Subcutaneous abdominal adipose tissue (tissue), 5 donors: ENCODE data around the gene DKK3.

Source experiments
- H3K27ac ChIP-seq: one replicate; pipeline ENCODE4 v1.7.0; 2013; ENCODE audit warnings: low read depth, mild to moderate bottlenecking, inconsistent platforms, low read length, moderate library complexity
- H3K27me3 ChIP-seq, 5 donors: one replicate each; pipeline ENCODE4 v1.7.0; 2013; ENCODE audit warnings: low read length in 5 of 5, inconsistent platforms in 1 of 5; ENCODE audit not compliant: control insufficient read depth in 5 of 5, insufficient read depth in 4 of 5
- H3K36me3 ChIP-seq, 5 donors: one replicate each; pipeline ENCODE4 v1.7.0; 2013; ENCODE audit warnings: low read length in 5 of 5; ENCODE audit not compliant: control insufficient read depth in 5 of 5, insufficient read depth in 5 of 5
- H3K4me1 ChIP-seq, 5 donors: one replicate each; pipeline ENCODE4 v1.7.0; 2013; ENCODE audit warnings: low read length in 5 of 5, mild to moderate bottlenecking in 3 of 5, moderate library complexity in 1 of 5; ENCODE audit not compliant: control insufficient read depth in 5 of 5, insufficient read depth in 5 of 5
- H3K4me3 ChIP-seq, 5 donors: one replicate each; pipeline ENCODE4 v1.7.0; 2013; ENCODE audit warnings: low read length in 5 of 5, low read depth in 1 of 5
- H3K9ac ChIP-seq, 5 donors: one replicate each; pipeline ENCODE4 v1.7.0; 2013; ENCODE audit warnings: low read length in 5 of 5, mild to moderate bottlenecking in 4 of 5, moderate library complexity in 3 of 5
- H3K9me3 ChIP-seq, 5 donors: one replicate each; pipeline ENCODE4 v1.7.0; 2013; ENCODE audit warnings: low read length in 5 of 5; ENCODE audit not compliant: control insufficient read depth in 5 of 5
- donor health status: healthy.
- donor health status: healthy.
- donor health status: healthy.
- donor health status: healthy.
- donor health status: healthy.

Gene DKK3

DNA sequence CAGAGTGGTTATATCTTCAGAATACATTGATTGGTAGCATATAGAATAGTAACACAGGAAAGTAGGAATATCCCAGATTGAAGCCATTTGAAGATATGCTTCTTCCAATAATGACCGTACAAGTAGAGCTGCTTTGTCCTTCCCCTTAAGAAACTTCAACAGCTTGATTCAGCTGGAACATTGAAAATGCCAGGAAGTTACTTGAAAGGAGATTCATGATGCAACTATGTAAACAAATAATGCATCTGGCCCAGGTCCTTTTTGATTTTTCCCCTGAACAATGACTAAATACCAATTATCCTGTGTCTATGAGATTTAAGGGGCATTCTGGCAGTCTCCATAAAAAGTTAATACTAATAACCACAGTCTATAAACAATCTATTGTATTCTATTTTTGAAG, 3.0 kb downstream of the DKK3 start:
- no peak overlapping the region for H3K4me3 ChIP-seq
- no peak overlapping the region for H3K27ac ChIP-seq
- no peaks in the 10 kb centered on the region for H3K36me3 ChIP-seq
- no peak overlapping the region for H3K9ac ChIP-seq
- H3K4me1 ChIP-seq, result peaks cover 2 to 13% (median 10%) of the 10 kb centered on the region in 5 donors
- H3K27me3 ChIP-seq, result peaks cover 14 to 41% (median 35%) of the 10 kb centered on the region in 5 donors
- H3K9me3 ChIP-seq, result no peaks in the 10 kb centered on the region

DNA sequence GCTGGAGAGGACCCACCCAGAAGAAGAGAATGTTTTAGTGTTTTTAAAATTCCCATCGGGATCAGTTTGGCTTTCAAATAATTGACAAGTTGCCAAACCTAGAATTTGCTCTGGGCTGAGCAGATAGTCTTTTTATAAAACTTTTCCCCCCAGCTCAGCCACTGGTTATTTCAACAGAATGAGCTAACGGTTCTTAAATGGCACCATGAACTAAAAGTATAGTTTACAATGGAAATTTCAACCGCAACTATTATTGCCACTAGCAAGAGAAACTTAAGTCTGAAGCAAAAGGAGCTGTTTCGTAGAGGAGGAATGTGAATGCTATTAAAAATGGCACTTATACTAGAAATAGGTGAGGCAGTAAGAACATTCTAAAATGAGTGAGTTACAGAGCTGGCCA, 3.4 kb downstream of the DKK3 start:
- H3K4me3 ChIP-seq, result no peak overlapping the region
- no peaks in the 10 kb centered on the region for H3K36me3 ChIP-seq
- no peak overlapping the region for H3K27ac ChIP-seq
- H3K9me3 ChIP-seq, result no peaks in the 10 kb centered on the region
- H3K4me1 ChIP-seq, result peaks cover 2 to 13% (median 10%) of the 10 kb centered on the region in 5 donors
- H3K9ac ChIP-seq, result no peak overlapping the region
- peaks cover 14 to 39% (median 32%) of the 10 kb centered on the region in 5 donors for H3K27me3 ChIP-seq

DNA sequence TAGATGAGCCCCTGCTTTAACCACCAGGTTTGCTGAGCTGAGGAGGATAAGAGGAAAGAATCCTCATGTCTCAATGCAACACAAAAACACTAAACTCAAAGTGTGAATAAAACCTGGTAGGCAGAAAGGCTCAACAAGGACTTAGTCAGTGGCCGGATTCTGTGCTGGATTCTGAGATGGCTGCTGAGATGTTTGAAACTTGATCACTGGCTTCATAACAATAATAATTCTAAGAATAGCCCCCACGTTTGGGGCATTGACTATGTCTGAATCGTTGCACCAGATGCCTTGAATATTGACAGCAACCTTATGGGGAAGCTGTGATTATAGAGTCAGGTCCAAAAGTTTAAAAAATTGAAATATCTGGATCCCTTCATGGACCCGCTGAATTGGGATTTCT, 4.6 kb downstream of the DKK3 start:
- Histone ChIP-seq H3K4me3 (no peak overlapping the region), H3K9ac (no peak overlapping the region), H3K9me3 (no peaks in the 10 kb centered on the region), H3K27ac (no peak overlapping the region), H3K4me1 (peaks cover 2 to 9% (median 8%) of the 10 kb centered on the region in 5 donors), H3K36me3 (no peaks in the 10 kb centered on the region), H3K27me3 (peaks cover 14 to 31% (median 24%) of the 10 kb centered on the region in 5 donors)

DNA sequence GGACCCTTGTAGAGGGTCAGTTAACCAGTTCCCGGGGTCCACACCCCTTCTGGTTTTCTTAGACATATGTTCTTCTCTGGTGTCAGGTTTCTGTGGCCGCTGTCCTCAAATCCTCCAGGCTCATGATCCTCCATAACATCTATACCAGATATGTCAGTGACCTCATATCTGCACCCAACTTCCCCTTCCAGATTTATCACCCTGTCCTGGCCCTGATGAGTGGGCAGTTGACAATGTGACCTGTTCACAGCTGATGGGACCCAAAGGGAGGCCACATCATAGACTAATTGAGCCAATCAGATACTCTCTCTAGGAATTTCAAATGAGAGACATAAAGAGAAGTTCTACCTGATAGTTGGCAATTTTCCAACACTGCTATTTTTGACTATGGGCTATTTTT, 5.1 kb downstream of the DKK3 start:
- Histone ChIP-seq H3K9ac (no peak overlapping the region), H3K4me3 (no peak overlapping the region), H3K4me1 (peaks cover 2 to 6% (median 5%) of the 10 kb centered on the region in 5 donors), H3K9me3 (no peaks in the 10 kb centered on the region), H3K27ac (no peak overlapping the region), H3K36me3 (no peaks in the 10 kb centered on the region), H3K27me3 (peaks cover 14 to 28% (median 22%) of the 10 kb centered on the region in 5 donors)

DNA sequence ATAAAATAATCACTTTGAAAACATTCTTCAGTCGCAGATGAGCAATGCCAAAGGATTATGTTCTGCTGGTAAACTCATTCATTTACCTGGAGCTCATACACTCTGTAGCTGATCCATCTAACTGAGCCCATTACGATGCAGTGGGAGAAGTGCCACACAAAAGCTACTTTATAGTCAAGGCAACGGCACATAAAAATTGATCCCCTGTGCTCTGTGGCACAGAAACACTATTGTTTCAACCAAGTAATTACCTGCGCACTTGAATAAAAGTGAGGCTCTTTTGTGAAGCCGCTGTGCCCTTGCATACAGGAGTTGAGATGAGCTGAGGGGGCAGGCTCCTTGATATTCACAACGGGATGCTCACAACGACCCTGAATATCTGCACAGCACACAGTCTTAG, 7.2 kb downstream of the DKK3 start:
- Histone ChIP-seq H3K4me1 (no peaks in the 10 kb centered on the region), H3K9me3 (no peaks in the 10 kb centered on the region), H3K9ac (no peak overlapping the region), H3K27ac (no peak overlapping the region), H3K27me3 (peaks cover 0 to 8% (median 4%) of the 10 kb centered on the region in 5 donors), H3K36me3 (no peaks in the 10 kb centered on the region), H3K4me3 (no peak overlapping the region)

DNA sequence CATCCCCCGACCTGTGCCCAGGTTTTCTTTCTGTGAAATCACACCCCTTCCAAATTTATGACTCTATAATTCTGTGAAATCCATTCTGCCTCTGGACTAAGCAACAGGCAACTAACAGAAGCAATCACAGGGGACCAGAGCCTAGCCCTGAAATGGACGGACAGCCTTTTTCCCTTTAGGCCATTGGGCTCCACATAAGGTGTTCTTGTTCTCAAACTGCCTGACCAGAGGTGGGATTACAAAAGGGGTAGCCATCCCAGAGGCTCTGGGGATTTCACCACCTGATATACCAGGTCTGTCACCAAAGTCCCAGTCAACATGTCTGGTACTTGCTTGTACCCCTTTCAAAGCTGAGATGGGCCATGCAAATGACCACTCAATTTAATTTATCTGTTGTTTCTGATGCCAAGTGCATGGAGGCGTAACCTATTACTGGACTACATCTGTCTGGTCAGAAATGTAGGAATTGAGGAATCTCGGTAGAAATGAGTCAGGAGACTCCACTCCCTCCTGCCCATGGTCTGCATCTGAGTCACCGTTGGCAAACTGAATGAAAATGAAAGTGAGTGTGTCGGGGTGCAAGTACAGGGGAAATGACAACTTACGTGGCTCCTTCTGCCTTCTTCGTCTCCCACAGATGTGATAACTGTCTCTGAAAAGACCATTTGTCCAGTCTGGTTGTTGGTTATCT, 10.2 kb downstream of the DKK3 start:
- no peaks in the 10 kb centered on the region for H3K9me3 ChIP-seq
- no peak overlapping the region for H3K9ac ChIP-seq
- H3K27ac ChIP-seq, result no peak overlapping the region
- peaks cover 0 to 4% (median 3%) of the 10 kb centered on the region in 5 donors for H3K27me3 ChIP-seq
- no peaks in the 10 kb centered on the region for H3K4me1 ChIP-seq
- H3K4me3 ChIP-seq, result no peak overlapping the region
- no peaks in the 10 kb centered on the region for H3K36me3 ChIP-seq

DNA sequence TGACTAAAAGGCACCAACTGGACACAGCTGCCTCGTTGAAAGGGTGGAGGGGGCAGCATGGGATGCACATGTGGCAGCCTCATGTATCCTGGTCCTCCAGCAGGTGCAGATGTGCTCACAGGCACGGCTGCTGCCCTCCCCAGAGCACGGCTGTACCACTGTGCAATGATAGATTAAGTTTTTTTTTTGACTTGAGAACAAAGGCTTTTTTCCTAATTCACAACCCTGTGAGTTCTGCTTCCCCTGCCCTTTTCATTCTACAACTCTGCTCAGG, 11.4 kb downstream of the DKK3 start:
- no peaks in the 10 kb centered on the region for H3K4me1 ChIP-seq
- H3K27me3 ChIP-seq, result peaks cover 0 to 4% (median 4%) of the 10 kb centered on the region in 5 donors
- no peaks in the 10 kb centered on the region for H3K36me3 ChIP-seq
- H3K4me3 ChIP-seq, result no peak overlapping the region
- no peak overlapping the region for H3K27ac ChIP-seq
- no peaks in the 10 kb centered on the region for H3K9me3 ChIP-seq
- no peak overlapping the region for H3K9ac ChIP-seq

DNA sequence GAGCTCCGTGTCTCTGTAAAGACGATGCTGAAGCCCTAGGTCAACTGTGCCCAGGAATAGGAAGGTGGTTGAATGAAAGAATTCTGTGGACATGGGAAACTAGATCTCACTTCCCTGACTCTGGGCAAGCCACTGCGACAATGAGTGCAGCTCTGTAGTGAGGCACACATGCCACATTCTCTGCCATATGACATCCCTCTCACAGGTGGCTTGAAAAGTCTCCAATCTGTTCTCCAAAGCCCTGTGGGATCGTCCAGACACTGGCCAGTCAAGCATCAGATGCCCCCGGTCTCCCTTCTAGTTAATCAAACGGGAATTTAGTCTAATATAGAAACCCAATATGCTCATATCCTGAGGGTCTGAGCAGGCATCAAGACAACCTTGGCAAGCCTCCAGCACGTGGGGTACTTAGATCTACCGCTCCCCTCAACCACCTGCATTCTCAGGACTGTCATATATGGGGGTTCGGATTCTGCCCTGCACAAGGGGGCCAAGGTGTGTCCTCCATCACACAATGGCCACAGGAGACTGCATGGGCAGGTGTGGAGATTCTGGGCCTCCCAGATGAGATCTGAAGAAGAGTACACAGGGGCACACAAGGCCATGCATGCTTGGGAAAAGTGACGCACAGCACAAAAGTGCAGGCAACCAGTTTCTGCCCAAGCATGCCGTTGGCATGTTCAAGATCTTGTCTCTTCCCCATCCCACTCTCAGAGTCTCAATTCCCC, 11.9 kb downstream of the DKK3 start:
- Histone ChIP-seq H3K27ac (no peak overlapping the region), H3K9ac (no peak overlapping the region), H3K36me3 (no peaks in the 10 kb centered on the region)

DNA sequence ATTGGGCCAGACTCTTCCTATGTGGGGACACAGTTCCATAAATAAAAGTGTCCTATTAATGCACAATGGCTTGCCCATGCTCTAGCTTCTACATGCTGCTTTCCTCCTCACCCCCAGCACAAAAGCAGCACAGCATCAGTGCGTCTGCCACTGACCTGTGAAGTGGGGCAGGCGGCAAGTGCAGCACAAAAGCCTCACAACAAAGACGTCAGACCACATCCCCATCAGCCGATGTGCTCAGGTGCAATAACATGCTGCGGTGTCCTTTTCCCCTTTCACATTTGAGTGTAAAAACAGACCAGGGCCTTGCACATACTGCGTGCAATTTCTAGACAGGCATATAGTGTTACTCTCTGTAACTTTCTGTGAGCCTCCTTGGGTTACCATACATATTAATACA, 12.8 kb downstream of the DKK3 start:
- Histone ChIP-seq H3K36me3 (no peaks in the 10 kb centered on the region), H3K27me3 (peaks cover 0 to 4% (median 4%) of the 10 kb centered on the region in 5 donors), H3K9me3 (no peaks in the 10 kb centered on the region), H3K9ac (no peak overlapping the region), H3K27ac (no peak overlapping the region), H3K4me3 (no peak overlapping the region), H3K4me1 (no peaks in the 10 kb centered on the region)

More for the DNA sequence above, 11.9 kb downstream of the DKK3 start:
- H3K4me3 ChIP-seq, result no peak overlapping the region
- H3K27me3 ChIP-seq, result peaks cover 0 to 4% (median 4%) of the 10 kb centered on the region in 5 donors
- H3K4me1 ChIP-seq, result no peaks in the 10 kb centered on the region
- H3K9me3 ChIP-seq, result no peaks in the 10 kb centered on the region

DNA sequence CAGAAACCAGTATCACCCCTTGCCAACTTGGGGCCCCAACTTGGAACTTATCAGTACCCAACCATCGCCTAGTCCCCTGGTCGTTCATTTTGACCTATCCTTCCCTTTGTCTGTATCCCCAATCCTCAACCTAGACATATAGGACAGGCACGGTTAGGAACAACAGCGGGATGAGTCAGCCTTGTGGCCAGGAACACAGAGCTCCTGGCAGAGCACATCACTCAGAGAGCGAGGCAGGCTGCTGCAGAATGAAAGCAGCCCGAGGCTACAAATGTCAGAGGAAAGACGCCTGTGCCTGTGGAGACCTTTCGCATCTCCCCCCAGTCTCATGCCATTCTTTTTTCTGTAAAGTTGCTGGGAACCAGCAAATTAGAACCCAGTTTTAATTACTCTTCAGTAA, 14.6 kb downstream of the DKK3 start:
- Histone ChIP-seq H3K9me3 (no peaks in the 10 kb centered on the region), H3K9ac (no peak overlapping the region), H3K27ac (no peak overlapping the region), H3K36me3 (no peaks in the 10 kb centered on the region), H3K4me1 (peaks cover 0 to 4% (median 0%) of the 10 kb centered on the region in 5 donors), H3K4me3 (no peak overlapping the region), H3K27me3 (peaks cover 0 to 4% (median 4%) of the 10 kb centered on the region in 5 donors)
